Keratinocyte (primary cell): ENCODE measurements around the gene C1orf174.

Experiments used
- EZH2 ChIP-seq: IDR thresholded peaks from one replicate; pipeline ENCODE4 v1.6.1; 2012; ENCODE audit warnings: inconsistent platforms, mild to moderate bottlenecking, low read length, moderate library complexity
- TF ChIP-seq, protein P1 (sequence below), 3 experiments: IDR thresholded peaks in 1 of 3; conservative IDR thresholded peaks in 1 of 3; optimal IDR thresholded peaks in 1 of 3; 2 replicates in 2 of 3; 3 replicates in 1 of 3; pipeline versions ENCODE3 to v1.5.1; 2011; ENCODE audit warnings: low read length in 3 of 3, mild to moderate bottlenecking in 3 of 3, moderate library complexity in 2 of 3, control low read depth in 1 of 3, inconsistent platforms in 1 of 3; ENCODE audit not compliant: insufficient read depth in 2 of 3; ENCODE audit errors: extremely low read depth in 1 of 3

DNA sequence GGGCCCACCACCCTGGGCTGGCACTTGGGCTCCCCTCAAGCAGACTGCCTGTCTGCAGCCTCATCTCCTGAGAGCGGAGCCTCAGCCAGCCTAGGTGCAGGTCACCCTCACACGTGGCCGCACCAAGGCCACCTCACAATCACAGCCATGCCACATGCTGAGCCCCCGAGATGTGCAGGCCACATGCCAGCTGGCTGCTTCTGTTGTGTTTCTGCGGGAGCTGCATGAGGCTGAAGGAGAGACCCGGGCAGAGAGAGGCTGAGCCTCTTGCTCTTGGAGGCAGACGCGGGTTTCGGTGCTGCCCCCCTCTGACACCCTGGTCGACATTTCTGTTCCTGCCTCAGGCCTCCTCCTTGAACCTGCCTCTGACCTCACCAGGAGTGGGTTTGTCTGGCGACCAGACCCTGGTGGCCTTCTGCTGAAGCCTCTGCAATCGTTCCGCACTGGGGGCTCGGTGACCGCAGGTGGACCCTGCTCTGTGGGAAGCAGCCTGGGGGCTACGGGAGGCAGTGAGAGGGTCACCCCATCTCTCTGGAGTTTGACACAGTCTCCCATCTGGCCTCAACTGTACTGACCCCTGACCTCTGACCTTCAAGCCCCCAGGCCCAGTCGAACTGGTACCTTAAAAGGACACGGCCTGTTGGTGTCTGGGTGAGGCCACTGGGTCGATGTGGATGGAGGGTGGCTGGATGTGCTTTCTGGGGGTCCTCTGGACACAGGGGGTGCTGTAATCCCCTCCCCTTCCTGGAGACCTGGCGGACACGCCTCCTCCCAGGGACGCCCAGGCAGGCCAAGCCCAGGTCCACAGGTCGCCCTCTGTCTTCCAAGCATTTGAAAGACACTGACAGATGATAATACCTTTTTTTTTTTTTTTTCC, 13.0 kb upstream of the C1orf174 start:
- TF ChIP-seq, protein P1, sequence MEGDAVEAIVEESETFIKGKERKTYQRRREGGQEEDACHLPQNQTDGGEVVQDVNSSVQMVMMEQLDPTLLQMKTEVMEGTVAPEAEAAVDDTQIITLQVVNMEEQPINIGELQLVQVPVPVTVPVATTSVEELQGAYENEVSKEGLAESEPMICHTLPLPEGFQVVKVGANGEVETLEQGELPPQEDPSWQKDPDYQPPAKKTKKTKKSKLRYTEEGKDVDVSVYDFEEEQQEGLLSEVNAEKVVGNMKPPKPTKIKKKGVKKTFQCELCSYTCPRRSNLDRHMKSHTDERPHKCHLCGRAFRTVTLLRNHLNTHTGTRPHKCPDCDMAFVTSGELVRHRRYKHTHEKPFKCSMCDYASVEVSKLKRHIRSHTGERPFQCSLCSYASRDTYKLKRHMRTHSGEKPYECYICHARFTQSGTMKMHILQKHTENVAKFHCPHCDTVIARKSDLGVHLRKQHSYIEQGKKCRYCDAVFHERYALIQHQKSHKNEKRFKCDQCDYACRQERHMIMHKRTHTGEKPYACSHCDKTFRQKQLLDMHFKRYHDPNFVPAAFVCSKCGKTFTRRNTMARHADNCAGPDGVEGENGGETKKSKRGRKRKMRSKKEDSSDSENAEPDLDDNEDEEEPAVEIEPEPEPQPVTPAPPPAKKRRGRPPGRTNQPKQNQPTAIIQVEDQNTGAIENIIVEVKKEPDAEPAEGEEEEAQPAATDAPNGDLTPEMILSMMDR (optimal IDR thresholded peaks at IDR 0.05 in 1 of 3, IDR thresholded peaks at IDR 0.05 in 1 of 3, conservative IDR thresholded peaks at IDR 0.05 in 1 of 3; ENCODE audit: extremely low read depth in 1 of 3, insufficient read depth in 2 of 3, low read length in 3 of 3), result no peak
- TF ChIP-seq EZH2, result no peak
